ENCODE data around the gene NPHP1.

The NPHP1 gene

DNA sequence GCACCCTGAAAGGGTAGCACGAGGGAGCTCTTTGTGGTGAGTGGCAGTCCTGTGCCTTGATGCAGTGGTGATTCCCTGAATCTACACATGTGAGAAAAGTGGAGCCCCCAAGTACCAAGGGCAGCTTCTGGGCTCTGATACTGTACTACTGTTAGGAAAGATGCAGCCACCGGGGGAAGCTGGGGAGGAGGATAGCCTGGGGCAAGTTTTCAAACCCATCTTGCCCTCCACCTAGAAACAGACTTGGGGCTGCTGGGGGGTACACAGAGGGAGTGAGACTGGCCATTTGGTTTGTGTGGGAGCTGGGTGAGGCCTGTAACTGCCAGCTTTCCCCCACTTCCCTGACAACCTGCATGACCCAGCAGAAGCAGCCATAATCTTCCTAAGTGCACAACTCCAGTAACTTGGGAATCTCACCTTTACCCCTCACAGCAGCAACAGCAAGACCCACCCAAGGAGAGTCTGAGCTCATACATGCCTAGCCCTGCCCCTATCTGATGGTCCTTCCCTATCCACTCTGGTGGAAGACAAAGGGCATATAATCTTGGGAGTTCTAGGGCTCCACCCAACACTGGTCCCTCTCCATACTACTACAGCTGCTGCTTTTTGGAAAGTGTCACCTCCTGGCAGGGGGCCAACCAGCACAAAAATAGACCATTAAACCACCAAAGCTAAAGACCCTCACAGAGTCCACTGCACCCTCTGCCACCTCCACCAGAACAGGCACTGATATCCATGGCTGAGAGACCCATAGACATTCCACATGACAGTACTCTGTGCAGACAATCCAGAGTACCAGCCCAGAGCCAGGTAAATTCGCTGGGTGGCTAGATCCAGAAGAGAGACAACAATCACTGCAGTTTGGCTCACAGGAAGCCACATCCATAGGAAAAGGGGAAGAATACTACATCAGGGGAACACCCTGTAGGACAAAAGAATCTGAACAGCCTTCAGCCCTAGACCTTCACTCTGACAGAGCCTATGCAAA, 97.4 kb downstream of the NPHP1 start:
- H3K27me3 ChIP-seq (replicated peaks; ENCODE audit: control insufficient read depth, insufficient read depth, low read length), result no peaks in the 10 kb centered on the region
- no peak for DNase-seq (ENCODE audit: extremely low read depth, insufficient read length)

DNA sequence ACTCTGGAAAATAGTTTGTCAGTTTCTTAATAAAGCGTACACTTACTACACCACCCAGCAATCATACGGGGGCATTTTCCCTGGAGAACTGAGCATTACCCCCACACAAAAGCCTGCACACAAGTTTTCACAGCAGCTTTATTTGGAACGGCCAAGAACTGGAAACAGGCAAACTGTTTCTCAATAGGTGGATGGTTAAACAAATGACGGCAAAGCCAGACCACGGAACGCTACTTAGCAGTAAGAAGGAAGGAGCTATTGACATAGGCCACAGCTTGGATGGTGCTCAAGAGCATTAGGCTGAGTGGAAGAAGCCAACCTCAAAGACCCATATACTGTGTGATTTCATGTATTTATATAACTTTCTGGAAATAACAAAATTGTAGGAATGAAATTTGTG, 98.2 kb downstream of the NPHP1 start:
- TF ChIP-seq, protein P1, sequence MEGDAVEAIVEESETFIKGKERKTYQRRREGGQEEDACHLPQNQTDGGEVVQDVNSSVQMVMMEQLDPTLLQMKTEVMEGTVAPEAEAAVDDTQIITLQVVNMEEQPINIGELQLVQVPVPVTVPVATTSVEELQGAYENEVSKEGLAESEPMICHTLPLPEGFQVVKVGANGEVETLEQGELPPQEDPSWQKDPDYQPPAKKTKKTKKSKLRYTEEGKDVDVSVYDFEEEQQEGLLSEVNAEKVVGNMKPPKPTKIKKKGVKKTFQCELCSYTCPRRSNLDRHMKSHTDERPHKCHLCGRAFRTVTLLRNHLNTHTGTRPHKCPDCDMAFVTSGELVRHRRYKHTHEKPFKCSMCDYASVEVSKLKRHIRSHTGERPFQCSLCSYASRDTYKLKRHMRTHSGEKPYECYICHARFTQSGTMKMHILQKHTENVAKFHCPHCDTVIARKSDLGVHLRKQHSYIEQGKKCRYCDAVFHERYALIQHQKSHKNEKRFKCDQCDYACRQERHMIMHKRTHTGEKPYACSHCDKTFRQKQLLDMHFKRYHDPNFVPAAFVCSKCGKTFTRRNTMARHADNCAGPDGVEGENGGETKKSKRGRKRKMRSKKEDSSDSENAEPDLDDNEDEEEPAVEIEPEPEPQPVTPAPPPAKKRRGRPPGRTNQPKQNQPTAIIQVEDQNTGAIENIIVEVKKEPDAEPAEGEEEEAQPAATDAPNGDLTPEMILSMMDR (IDR thresholded peaks at IDR 0.05; ENCODE audit: insufficient read depth, low read length, poor library complexity, severe bottlenecking), result no peak
- Histone ChIP-seq H3K4me3 (replicated peaks; ENCODE audit: low read depth, low read length) (no peak overlapping the region), H3K36me3 (ENCODE audit: control insufficient read depth, insufficient read depth, low read length) (no peaks in the 10 kb centered on the region), H3K27me3 (replicated peaks; ENCODE audit: control insufficient read depth, insufficient read depth, low read length) (no peaks in the 10 kb centered on the region)
- no peak for DNase-seq (ENCODE audit: extremely low read depth, insufficient read length)

More for the DNA sequence above, 97.4 kb downstream of the NPHP1 start:
- H3K4me3 ChIP-seq (replicated peaks; ENCODE audit: low read depth, low read length), result no peak overlapping the region
- H3K36me3 ChIP-seq (ENCODE audit: control insufficient read depth, insufficient read depth, low read length), result no peaks in the 10 kb centered on the region
- TF ChIP-seq, protein P1 (IDR thresholded peaks at IDR 0.05; ENCODE audit: insufficient read depth, low read length, poor library complexity, severe bottlenecking), result no peak

DNA sequence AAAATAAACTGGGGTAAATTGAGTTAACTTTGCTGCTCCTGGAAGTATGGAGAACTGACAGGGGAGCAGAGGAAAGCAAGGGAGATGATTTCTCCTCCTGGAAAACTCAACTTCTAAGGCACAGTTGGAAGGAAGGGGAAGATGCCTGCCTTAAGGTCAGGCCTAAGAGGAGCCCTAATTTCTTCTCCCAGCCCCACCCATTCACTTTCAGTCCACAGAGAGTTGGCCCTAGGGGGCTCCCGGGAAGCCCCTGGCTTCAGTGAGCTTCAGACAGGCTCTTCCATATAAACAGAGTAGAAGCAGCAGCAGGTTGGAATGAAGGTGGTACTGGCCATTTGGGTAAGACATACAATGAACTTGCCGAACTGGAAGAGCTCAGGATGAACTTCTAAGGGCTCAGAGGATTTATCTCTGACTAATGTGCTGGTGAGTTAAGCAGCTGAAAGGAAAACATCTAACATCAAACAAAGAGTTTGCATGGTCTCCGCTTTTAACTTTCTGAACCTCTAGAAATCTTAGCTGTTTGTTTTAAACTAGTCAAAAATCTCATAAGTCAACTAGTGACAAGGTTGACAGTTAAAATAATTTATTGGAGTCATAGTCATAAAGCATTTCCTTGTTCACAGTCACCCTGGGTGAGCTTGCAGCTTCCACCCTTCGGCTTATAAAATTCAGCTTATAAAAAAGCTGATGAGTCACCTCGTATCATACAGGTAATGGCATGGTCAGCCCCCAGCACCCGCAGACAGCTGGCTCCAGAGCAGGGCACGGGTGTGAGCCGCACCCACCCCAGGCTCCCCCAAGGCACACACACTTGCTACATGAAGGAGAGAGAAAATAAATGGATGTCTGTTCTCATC, 99.0 kb downstream of the NPHP1 start:
- TF ChIP-seq, protein P1 (IDR thresholded peaks at IDR 0.05; ENCODE audit: insufficient read depth, low read length, poor library complexity, severe bottlenecking), result no peak
- DNase-seq (ENCODE audit: extremely low read depth, insufficient read length), result no peak
- Histone ChIP-seq H3K36me3 (ENCODE audit: control insufficient read depth, insufficient read depth, low read length) (no peaks in the 10 kb centered on the region), H3K4me3 (replicated peaks; ENCODE audit: low read depth, low read length) (no peak overlapping the region), H3K27me3 (replicated peaks; ENCODE audit: control insufficient read depth, insufficient read depth, low read length) (no peaks in the 10 kb centered on the region)

DNA sequence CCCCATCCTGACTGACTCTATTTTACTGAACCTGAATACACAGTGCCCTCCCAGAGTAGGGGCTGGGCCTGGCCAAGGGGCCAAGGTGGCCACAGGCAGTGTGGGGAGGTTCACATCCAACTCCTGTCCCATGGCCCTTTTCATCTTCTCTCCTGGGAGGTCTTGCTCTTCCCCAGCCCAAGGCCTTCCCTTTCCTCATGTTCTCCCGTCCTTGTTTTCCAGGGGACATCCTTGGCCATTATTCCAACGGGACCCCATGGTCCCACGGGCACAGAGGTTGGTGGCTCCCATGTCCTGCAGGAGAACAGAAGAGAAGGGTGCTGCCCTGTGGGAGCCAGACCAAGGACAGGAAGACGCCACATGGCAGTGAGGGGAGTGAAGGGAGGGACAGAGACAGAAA, 99.6 kb downstream of the NPHP1 start:
- H3K27me3 ChIP-seq (replicated peaks; ENCODE audit: control insufficient read depth, insufficient read depth, low read length), result no peaks in the 10 kb centered on the region
- H3K4me3 ChIP-seq (replicated peaks; ENCODE audit: low read depth, low read length), result no peak overlapping the region
- no peak for DNase-seq (ENCODE audit: extremely low read depth, insufficient read length)
- H3K36me3 ChIP-seq (ENCODE audit: control insufficient read depth, insufficient read depth, low read length), result no peaks in the 10 kb centered on the region
- TF ChIP-seq, protein P1 (IDR thresholded peaks at IDR 0.05; ENCODE audit: insufficient read depth, low read length, poor library complexity, severe bottlenecking), result no peak

DNA sequence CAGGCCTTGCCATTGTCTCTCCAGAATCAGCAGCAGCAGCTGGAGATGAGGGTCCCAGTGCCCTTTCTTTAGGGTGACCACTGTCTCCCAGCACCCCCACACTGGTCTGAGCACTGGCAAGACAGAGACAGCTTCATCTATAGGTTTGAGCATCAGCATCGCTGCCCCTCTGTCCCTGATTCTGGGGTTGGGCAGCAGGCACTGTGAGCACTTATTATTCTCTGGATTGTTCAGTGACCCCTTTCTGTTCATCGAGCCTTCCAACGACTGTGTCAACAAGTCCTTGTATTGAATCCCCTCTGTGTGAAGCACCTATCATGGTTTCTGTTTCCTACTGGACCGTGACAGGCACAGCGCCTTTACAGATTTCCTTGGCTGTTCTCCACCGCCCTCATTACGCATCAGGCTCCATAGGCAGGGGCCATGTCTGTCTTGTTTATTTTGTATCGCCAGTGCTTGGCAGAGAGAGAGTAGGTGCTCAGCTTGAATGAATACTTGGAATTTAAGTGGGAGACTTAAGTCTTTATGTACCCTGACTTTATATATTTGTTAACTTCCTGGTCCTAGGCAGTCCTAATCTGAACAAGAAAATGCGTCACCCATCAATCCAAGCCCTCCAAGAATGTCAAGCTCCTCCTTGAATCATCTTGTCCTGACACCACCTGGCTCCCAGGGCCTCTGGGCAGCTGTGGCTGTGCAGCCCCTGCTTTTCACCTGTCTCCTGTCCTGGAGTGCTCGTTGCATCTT, 100.6 kb downstream of the NPHP1 start:
- TF ChIP-seq, protein P1 (IDR thresholded peaks at IDR 0.05; ENCODE audit: insufficient read depth, low read length, poor library complexity, severe bottlenecking), result no peak
- Histone ChIP-seq H3K4me3 (replicated peaks; ENCODE audit: low read depth, low read length) (no peak overlapping the region), H3K27me3 (replicated peaks; ENCODE audit: control insufficient read depth, insufficient read depth, low read length) (no peaks in the 10 kb centered on the region), H3K36me3 (ENCODE audit: control insufficient read depth, insufficient read depth, low read length) (no peaks in the 10 kb centered on the region)
- DNase-seq (ENCODE audit: extremely low read depth, insufficient read length), result no peak

All from GM06990 (cell line).